OCI-LY1 (cell line): ENCODE results near the gene TNRC6A.

Experiments used
- EZH2 ChIP-seq: fragments of 200-600 bp; sonication (generic), shearing (Covaris generic); IDR thresholded peaks from 2 replicates; pipeline ENCODE4 v1.8.0; 2017; ENCODE audit warnings: borderline replicate concordance, mixed run types, mild to moderate bottlenecking, antibody characterized with exemption, low read length, moderate library complexity, mixed read lengths
- TF ChIP-seq, protein P1 (sequence below): fragments of 200-600 bp; sonication (generic), shearing (Covaris generic); IDR thresholded peaks from 2 replicates; pipeline ENCODE4 v1.5.1; 2017; ENCODE audit warnings: mild to moderate bottlenecking, antibody characterized with exemption, low read length, moderate library complexity, mixed read lengths

DNA sequence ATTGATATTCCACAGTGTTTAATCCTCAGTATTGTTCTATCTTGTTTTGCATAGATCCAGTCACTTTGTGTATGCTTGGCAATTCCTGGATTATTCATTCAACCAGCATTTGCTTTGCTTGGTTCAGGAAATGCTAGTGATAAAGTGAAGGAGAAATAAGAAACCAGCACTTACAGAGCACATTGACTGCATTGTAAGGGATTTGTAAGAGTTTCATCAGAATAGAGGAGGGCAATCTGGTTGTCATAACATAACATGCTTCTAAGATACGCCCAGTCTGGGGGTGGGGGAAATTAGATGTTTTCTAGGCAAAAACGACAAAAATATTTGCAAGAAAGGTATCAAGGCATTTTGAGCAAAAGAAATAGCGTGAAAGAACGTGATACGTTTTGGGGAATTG, 40.4 kb downstream of the TNRC6A start:
- TF ChIP-seq EZH2, result no peak
- TF ChIP-seq, protein P1, sequence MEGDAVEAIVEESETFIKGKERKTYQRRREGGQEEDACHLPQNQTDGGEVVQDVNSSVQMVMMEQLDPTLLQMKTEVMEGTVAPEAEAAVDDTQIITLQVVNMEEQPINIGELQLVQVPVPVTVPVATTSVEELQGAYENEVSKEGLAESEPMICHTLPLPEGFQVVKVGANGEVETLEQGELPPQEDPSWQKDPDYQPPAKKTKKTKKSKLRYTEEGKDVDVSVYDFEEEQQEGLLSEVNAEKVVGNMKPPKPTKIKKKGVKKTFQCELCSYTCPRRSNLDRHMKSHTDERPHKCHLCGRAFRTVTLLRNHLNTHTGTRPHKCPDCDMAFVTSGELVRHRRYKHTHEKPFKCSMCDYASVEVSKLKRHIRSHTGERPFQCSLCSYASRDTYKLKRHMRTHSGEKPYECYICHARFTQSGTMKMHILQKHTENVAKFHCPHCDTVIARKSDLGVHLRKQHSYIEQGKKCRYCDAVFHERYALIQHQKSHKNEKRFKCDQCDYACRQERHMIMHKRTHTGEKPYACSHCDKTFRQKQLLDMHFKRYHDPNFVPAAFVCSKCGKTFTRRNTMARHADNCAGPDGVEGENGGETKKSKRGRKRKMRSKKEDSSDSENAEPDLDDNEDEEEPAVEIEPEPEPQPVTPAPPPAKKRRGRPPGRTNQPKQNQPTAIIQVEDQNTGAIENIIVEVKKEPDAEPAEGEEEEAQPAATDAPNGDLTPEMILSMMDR, result no peak
